Ammon's horn (tissue), 1 donor: Measurements from ENCODE around the gene CCNQ.

Source experiments
- DNase-seq: peaks from one replicate; pipeline ENCODE4 v3.0.0-alpha.2; 2016; ENCODE audit warnings: low spot score

The CCNQ gene

DNA sequence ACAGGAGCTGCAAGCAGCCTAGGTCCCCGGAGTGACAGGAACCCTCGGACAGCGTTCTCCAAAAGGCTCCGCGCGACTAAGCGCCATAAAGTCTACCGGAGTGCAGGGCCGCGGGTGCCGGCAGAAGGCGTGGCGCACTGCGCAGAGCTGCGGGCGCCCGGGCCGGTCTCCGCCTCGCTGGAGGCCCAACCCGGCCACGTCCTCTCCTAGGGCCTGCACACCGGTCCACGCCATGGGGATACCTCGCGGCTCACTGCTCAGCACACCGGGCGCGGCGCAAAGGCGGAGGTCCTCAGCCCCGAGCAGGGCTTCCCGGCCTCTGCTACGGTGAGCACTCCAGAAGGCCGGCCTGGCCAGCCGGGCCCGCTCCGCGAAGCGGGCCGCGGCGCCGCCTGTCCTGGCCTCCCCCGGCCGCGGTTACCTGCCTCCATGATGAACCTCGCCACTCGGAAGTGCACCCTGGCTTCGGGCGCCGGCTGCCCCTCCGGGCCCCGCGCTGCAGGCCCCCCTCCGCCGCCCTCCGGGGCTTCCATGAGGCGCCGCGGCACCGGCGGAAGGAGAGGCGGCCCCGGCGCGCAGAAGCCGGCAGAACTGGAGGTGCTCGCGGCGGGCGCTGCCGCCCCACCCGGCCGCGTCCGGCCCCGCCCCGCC lies at the start of gene CCNQ:
TSS of gene CCNQ (minus strand) at position 599 of the 651 bp plus-strand sequence. CDS start at position 533, 66 bp downstream.
- no peak for DNase-seq

DNA sequence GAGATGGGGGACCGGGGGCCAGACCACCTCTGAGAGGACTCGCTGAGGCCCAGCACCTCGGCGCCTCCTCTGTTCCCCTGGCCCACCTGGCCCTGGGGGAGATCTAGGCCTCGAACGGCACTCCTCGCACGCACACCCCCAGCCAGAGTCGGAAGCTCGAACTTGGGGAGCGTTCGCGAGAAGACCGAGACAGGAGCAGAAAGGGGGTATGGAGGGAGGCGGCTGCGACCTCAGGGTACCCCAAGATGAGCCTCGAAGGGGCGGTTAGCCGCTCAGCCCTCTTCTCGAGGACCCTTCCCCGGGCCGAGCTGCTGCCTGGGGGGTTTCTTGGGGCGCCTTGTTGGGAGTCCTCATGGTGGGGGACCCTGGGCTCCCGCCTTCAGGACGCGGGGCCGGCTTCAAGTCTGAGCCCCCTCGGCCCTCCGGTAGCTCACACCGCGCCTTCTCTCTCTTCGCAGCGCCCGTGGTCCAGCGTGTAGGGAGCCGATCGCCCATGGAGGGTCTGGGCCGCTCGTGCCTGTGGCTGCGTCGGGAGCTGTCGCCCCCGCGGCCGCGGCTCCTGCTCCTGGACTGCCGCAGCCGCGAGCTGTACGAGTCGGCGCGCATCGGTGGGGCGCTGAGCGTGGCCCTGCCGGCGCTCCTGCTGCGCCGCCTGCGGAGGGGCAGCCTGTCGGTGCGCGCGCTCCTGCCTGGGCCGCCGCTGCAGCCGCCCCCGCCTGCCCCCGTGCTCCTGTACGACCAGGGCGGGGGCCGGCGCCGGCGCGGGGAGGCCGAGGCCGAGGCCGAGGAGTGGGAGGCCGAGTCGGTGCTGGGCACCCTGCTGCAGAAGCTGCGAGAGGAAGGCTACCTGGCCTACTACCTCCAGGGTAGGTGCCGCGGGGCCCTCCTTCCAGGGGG lies 48.8 kb upstream of the CCNQ start:
- DNase-seq: no peak

DNA sequence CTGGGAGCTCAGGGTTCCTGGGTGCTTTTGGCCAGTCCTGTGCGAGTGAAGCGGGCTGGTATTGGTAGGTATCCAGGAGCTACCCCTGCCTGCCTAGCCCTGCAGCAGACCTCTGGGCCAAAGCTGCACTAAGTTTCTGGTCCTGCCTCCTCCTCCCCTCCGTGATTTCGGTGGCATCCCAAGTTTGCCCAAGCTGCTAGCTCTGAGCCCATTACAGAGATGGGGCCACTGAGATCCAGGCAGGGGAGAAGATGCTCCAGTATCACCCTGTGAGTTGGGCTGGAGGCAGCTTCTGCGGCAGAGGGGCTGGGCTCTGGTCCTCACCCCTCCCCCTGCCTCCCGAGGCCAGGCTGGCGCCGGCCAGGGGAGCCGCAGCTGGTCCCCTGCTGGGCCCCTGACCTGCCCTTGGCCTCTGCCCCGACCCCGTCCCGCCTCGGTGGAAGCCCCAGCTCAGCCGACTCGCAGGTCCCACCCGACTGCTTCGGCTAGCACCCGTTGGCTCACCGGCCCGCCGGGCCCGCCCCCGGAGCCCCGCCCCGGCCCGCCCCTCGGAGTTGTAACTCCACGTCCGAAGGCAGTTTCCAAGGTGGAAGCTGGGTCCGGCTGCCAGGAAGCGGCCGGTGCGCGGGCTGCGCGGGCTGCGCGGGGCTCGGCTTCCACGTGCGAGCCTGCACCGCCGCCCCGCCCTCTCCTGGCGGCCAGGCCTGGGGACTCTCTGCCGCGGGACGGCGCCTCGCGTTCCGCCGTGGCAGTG lies 47.9 kb upstream of the CCNQ start, which contains the start of gene DUSP9:
TSS of gene DUSP9 (plus strand) at position 584 of the 754 bp plus-strand sequence. CDS start 751 bp downstream, outside the sequence.
- no peak for DNase-seq

DNA sequence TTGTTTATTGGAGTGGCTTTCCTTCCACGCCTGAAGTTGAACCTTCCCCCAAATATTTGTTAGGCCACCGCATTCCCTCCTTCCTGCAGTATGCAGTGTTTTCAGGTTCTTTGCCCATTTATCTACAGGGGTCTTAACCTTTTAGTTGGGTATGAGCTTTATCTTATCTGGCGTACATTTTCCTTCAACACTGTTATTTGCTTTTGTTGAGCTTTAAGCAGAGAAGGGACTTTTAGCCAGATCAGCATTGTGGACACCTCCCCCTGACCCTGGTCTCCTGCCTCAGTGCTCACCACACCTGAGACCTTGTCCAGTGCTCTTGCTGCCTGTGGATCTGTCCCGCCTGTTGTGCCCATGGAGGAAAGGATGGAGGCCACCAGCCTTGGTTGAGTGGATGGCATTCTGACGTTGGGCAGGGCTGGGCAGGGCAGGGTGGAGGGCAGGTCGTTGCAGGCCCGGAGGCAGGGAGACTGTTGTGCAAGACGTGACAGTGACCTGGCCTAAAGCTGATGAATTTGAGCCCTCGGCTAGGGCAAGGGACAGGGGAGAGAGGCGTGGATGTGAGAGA lies 47.1 kb upstream of the CCNQ start:
- no peak for DNase-seq

DNA sequence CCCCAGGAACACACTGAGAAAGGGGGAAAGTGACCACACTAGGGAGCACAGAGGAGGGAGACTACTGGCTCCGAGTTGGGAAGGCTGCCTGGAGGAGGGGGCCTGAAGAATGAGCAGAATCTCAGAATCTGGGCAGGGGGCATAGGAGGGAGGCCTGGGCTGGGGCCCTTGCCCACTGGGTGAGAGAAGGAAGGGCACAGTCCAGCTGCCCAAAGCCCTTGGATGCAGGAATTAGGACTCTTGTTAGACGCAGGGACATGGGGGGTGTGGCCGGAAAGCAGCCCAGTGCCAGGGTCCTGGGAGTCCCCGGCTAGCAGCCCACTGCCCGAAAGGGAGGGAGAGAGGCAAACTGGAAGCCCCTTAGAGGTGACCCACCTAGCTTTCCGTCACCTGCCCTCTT lies 46.2 kb upstream of the CCNQ start:
- DNase-seq: no peak

DNA sequence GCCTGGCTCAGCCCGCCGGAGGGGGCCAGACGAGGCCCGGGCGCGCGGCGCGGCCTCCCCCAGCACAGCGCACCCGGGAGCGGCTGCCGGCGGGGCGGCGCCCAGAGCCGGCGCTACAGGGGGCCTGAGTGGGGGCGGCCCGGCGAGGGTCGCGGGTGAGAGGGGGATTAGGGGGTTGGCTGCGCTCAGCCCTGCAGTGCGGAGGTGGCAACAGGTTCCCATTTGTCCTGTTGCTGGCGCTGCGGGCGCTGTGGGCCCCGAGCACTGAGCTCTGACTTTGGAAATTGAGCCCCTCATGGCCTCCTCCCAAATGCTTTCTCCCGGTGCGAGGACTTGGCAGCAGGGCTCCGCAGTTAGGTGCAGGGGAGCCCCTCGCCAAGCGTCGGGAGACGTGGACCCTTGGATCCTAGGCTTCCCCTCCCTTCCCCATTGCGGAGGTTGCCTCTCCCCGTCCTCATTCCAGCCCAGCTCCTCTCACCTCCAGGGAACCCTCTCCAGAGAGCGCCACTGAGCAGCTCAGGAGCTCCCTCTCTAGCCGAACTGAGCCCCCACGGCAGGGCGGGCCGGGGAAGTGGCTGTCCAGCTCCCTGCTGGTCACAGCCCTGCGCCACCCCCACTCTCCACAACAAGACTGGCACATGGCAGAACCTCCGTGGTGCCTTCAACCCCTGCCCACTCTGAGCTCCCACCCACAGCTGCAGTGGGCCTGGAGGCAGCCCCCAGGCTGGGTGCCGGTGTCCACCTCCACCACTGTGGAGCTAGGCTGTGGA lies 45.6 kb upstream of the CCNQ start:
- no peak for DNase-seq

DNA sequence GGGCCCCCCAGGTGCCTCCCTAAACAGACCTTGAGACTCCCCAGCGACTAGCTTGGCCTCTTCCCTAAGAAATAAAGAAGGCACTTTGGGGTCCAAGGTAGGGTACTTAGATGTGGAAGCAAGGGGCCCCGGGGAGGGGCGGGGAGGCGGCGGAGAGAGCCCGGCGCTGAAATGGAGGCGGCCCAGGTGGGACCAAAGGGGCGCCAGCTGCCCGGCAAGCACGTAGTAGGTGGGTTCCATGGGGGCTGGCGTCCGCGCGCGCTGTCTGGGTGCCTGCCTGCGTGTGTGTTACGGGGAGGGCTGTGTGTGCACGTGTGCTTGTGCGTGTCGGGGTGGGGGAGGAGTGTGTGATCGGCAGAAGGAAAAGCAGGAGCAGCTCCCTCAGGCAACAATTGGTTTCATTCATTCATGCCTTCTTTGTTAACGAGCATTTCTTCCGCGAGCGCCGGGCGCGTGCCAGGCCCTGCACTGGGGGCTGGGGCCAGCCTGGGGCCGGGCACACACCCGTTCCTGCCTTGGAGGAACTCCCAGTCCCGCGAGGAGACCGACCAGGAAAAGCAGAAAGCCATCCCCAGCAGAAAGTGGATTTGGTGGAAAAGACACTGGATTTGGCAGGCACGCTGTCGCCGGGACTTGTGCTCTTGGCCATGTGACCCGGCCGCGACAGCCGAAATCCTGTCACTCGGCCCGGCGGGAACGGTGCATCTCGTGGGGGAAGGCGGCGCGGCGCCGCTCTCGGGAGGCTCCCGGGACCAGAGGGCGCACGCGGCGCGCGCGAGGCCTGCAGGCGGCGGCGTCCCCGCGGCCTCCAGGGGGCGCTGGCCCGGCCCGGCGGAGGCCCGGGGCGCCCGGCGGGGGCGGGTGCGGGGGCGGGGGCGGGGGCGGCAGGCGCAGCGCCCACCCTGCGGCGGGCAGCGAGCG lies 44.8 kb upstream of the CCNQ start:
- peak; percentile 43 for DNase-seq

DNA sequence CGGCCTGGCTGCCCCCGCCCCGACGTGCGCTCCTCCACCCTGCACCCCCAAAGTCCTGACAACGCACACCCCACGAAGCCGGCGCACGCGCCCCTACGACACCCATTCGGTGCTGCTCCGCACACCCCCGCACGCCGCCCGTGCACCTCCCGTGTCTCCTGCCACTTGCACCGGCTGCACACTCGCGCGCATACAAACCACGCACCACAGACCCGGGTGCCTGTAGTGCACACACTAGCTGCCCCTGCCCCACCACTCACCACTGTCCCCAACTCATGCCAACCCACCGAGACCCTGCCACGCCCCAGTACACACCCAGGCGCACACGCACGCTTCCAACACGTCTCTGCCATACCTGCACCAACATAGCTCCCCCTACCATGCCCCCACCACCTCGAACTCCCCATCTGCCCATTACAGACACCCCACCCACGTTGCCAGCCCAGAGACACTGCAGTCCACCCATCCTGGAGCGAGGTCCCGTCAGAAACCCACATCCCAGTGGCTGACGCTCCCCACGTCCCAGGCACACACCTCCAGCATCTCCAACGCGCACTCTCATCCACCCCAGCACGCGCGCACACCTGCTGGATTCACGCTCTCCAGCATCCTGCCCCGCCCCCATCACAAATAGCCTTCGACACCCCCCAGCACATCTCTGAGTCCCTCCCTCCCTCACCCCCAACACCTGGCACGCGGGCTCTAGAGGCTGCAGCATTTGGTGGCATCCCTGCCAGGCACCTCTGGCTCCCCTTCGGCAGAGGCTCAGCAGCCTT lies 43.9 kb upstream of the CCNQ start:
- no peak for DNase-seq

DNA sequence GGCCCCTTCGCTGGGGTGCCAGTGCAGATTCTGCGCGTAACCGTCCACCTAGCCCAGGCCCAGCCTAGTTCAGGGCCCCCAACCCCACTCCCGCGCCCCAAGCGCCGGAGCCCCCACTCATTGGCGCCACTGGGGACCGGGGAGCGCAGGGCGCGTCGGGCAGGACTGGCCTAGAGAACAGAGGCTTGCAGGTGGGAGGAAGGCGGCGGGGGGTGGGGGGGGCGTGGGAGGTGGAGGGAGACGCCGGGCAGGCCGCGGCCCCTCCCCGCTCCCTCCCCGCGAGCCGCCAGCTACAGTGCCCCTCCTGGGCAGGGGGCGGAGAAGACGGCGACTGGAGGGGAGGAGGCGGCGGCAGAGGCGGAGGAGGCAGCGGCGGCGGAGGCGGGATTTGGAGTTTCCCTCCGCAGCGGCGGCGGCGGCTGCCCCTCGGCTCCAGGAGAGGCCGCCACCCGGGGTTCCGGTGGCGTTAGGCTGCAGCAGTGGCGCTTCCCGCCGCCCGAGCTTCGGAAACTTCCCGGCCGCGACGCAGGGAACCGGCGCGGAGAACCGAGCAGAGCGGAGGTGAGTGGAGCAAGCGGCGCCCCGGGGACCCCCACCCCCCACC lies 43.2 kb upstream of the CCNQ start:
- no peak for DNase-seq

DNA sequence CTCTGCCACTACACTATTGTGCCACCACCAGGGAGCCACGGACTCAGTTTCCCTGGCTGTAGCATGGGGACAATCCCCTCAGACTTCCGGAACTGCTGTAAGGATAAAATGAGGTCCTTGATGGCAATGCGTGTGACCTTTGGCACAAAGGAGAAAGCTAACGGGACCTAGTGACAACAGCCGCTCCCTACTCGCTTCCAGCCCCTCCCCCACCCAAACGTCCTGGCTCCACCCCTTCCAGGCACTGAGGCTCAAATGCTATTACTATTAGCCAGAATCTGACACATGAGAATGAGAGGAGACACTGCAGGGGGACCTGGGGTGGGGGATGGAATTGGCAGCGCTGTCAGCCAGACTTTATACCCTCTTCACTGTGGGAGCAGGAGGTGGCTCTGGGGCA lies 42.7 kb upstream of the CCNQ start:
- no peak for DNase-seq

DNA sequence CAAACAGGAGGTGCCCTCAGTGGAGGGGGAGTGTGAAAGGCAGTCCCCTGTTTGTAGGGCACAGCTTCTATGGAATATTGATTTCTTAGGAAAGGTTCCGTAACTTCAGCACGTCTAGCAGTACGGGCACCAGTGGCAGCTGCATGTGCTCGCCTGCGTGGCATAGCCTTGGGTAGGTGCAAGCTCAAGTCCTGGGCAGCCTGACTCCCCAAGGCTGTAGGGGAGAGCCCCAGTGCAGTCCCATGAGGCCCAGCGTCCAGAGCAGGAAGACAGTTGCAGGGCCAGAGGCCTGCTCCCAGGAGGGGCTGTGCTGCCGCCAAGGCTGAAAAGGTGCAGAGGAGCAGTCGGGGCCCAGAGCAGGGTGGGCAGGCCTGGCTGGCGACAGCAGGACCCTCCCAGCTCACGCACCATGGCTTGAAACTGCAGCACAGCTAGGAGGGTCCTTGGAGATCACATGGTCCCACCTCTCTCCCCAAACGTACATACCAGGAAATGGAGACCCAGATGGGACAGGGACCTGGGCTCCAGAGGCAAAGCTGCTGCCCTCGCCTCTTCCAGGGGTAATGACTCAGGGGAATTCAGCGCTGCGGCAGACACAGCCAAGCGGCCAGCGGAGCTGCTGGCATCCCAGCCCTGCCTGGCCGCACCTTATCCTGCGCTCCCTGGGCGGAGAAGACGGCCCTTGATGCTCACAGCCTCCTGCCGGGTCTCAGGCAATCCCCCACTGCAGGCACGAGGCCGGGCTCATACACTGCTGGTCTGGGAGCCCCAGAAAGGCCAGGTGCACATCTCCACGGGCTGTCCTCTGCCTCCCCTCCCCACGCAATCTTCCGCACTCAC lies 42.0 kb upstream of the CCNQ start:
- DNase-seq: no peak

DNA sequence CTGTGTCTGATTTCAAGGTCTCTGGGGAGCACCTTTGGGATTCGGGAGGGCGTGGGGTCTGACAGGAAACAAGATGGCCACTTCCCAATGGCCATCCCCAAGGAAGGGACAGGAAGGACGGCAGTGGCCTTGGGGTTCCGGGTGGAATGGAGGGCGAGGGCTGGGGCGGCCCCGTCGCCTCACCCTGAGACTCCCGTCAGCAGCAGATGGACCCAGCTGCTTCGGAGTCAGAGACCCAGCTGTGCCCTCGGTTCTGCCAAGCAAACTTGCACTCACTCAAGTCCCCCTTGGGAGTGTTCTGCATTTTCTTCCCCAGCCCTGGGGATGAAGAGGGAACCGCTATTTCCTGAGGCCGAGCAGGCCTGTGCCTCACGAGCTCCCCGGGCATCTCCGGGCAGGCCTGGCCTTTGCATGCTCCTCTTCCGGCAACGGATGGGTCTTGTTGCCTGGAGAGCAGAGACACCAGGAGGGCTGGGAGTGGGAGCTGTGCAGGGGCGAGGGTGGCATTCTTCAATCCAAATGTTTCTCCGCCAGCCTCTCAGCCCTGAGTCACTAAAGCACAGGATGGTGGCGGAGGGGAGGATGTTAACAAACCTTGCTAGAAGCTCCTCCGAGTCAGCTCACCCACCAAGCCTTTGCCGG lies 41.2 kb upstream of the CCNQ start:
- no peak for DNase-seq

DNA sequence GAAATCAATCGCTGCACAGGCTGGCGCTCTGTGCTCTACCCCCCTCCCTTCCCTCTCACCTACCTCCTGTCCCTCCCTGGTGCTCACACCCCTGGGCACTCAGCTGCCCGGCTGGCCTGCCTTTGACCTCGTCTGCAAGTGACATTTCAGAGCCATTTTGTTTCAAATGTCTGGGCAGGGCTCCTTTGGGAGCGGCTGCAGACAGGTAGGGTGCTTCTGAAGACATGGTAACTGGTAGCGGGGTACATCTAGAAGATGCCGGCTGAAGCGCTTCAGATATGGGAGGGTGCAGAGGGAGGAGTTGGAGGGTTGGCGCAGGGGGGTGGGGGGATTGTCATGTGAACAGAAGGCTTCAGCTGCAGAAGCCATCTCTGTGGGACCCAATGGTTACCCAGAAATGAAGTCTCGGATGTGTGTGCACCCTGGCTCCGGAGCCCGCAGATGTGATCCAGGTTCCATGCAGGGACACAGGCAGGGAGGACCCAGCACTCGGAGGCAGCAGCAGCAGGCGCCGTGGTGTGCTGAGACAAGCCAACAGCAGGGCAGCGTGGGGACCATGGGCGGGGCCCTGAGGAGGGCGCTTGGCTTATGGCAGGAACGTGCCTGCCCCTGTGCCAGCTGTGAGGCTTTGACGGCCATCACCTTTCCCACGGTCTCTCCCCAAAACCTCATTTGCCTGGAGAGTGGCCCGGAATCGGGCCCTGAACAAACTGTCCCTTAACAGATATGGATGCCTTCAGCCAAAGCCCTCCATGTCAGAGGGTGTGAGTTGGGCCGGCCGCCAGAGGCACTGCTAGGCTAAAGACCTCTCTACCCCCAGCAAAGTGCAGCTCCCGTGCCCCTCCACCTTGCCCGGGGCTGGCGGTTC lies 40.5 kb upstream of the CCNQ start:
- no peak for DNase-seq

DNA sequence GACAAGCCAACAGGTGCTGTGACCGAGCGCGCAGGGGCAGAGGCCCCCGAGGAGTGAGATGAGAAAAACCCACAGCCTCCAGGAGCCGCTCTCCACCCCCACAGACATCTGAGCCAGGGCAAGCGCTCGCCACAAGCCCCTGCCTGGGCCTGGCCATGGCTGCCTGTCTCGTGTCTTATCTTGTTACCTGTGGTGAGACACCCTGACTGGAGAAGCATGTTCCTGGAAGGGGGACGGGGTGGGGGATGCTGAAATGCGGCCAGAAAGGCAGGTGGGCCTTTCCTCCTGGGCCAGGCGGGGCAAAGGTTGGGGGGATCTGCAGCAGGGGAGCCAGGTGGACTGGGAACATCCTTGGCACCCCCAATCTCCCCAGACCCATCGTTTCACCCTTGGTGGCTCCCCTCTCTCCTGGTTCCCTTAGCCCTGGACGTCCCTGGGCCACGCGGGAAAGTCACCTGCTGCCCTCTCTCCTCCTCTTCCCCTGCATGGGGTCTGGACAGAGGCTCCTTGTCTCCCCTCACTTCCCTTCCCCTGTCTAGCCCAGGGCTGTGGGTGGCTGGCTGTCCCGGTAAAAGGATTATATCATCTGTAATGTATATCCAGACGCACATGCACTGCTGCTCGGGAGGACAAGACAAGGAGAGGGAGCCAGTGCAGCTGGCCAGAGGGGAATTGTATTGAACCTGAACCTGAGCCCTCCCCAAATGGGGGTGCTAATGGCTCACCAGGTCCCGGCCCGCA lies 39.7 kb upstream of the CCNQ start:
- DNase-seq: no peak

DNA sequence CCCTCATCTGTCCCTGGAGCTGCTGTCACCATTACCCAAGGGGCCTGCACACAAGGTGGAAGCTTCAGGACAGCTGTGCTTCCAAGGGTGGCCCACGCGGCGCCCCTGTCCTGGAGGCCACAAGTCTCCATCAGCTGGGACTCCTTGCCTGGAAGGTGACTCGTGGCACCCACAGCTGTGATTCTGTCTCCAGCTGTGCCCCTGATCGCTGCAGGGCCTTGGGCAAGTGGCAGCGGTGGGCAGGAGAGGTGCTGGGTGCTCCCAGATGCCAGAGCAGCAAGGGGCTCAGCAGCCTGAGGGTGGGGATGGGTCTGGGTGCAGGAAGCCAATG lies 39.1 kb upstream of the CCNQ start:
- DNase-seq: no peak
